SK-N-SH (cell line): ENCODE data around the gene NTRK3. TPM values are rescaled to one million over a fixed set of nuclear protein-coding genes. Genes with fewer than 3 reads are reported as not detected.

ENCODE experiments used
- CTCF ChIA-PET: fragments of 300-600, 350-600 bp; formaldehyde crosslinking; extraction: SDS; loops from one replicate; lab custom pipeline; 2021; lab: Yijun Ruan, JAX
- POLR2A ChIA-PET: fragments of 350-600 bp; sonication (Branson Sonifier 250); formaldehyde crosslinking; extraction: SDS; loops from one replicate; lab custom pipeline; 2020; ENCODE audit warnings: antibody characterized with exemption, inconsistent platforms; lab: Yijun Ruan, JAX
- DNase-seq: peaks from one replicate; pipeline ENCODE4 v3.0.0; 2012
- H2AFZ ChIP-seq: fragments of 200-600 bp; sonication (generic); 2 replicates; pipeline ENCODE4 v1.8.1; 2016; ENCODE audit warnings: antibody characterized with exemption, mild to moderate bottlenecking, low read depth
- H3F3A ChIP-seq: fragments of 200-600 bp; sonication (generic); replicated peaks from 2 replicates; pipeline ENCODE3; 2016; ENCODE audit warnings: antibody characterized with exemption, mild to moderate bottlenecking; ENCODE audit not compliant: insufficient read depth
- H3K27ac ChIP-seq, 2 experiments: fragments of 200-500 bp in 1 of 2; fragments of 200-600 bp in 1 of 2; sonication (Bioruptor generic) in 1 of 2; sonication (generic), shearing (Covaris generic) in 1 of 2; 2 replicates each; pipeline versions ENCODE4 v1.5.1 to v1.6.1; 2014 to 2016; ENCODE audit warnings: low read depth in 2 of 2, inconsistent platforms in 1 of 2, low read length in 1 of 2, mild to moderate bottlenecking in 1 of 2, mixed read lengths in 1 of 2
- H3K27me3 ChIP-seq: fragments of 200-600 bp; sonication (generic), shearing (Covaris generic); 2 replicates; pipeline ENCODE4 v1.6.1; 2016; ENCODE audit warnings: mixed run types; ENCODE audit not compliant: insufficient read depth
- H3K36me3 ChIP-seq, 2 experiments: fragments of 200-500 bp in 1 of 2; fragments of 200-600 bp in 1 of 2; sonication (Bioruptor generic) in 1 of 2; sonication (generic) in 1 of 2; replicated peaks in 1 of 2; 2 replicates each; pipeline versions ENCODE3 to v1.5.1; 2014 to 2016; ENCODE audit warnings: low read length in 1 of 2, mild to moderate bottlenecking in 1 of 2; ENCODE audit not compliant: insufficient read depth in 2 of 2, control insufficient read depth in 1 of 2
- H3K4me1 ChIP-seq, 2 experiments: fragments of 200-500 bp in 1 of 2; fragments of 200-600 bp in 1 of 2; sonication (Bioruptor generic) in 1 of 2; sonication (generic), shearing (Covaris generic) in 1 of 2; 2 replicates each; pipeline versions ENCODE4 v1.5.1 to v1.6.1; 2014 to 2016; ENCODE audit warnings: low read depth in 1 of 2, low read length in 1 of 2, mixed run types in 1 of 2; ENCODE audit not compliant: insufficient read depth in 2 of 2, control insufficient read depth in 1 of 2
- H3K4me2 ChIP-seq: fragments of 200-600 bp; sonication (generic), shearing (Covaris generic); 2 replicates; pipeline ENCODE4 v1.6.1; 2017; ENCODE audit warnings: mixed run types
- H3K4me3 ChIP-seq, 2 experiments: fragments of 200-500 bp in 1 of 2; fragments of 200-600 bp in 1 of 2; sonication (Bioruptor generic) in 1 of 2; sonication (generic), shearing (Covaris generic) in 1 of 2; 2 replicates each; pipeline versions ENCODE4 v1.5.1 to v1.8.1; 2014 to 2016; ENCODE audit warnings: low read depth in 2 of 2, inconsistent platforms in 1 of 2, low read length in 1 of 2, mild to moderate bottlenecking in 1 of 2, mixed read lengths in 1 of 2, moderate library complexity in 1 of 2
- H3K79me2 ChIP-seq: fragments of 200-600 bp; sonication (generic); 2 replicates; pipeline ENCODE4 v1.8.1; 2017; ENCODE audit warnings: mild to moderate bottlenecking; ENCODE audit not compliant: insufficient read depth
- H3K9ac ChIP-seq: fragments of 200-600 bp; sonication (generic); 2 replicates; pipeline ENCODE4 v1.6.1; 2017; ENCODE audit warnings: mixed run types
- H3K9me2 ChIP-seq: fragments of 200-600 bp; sonication (generic); 2 replicates; pipeline ENCODE4 v1.6.1; 2017; ENCODE audit warnings: mixed run types
- H3K9me3 ChIP-seq: fragments of 200-600 bp; sonication (generic); 2 replicates; pipeline ENCODE4 v1.6.1; 2017; ENCODE audit warnings: mixed run types, mild to moderate bottlenecking, moderate library complexity
- H4K20me1 ChIP-seq: fragments of 200-600 bp; sonication (generic); 2 replicates; pipeline ENCODE4 v1.6.1; 2017; ENCODE audit warnings: mild to moderate bottlenecking, mixed run types; ENCODE audit not compliant: insufficient read depth
- EP300 ChIP-seq, 2 experiments: IDR thresholded peaks; 2 replicates each; pipeline versions ENCODE4 v1.4.0 to v1.6.1; 2012; ENCODE audit warnings: borderline replicate concordance in 1 of 2, low read depth in 1 of 2, low read length in 1 of 2
- JUND ChIP-seq: IDR thresholded peaks from 2 replicates; pipeline ENCODE4 v1.4.0; 2012
- NRF1 ChIP-seq: IDR thresholded peaks from 2 replicates; pipeline ENCODE4 v1.6.1; 2012; ENCODE audit warnings: low read depth, mild to moderate bottlenecking, low read length
- PBX3 ChIP-seq: IDR thresholded peaks from 2 replicates; pipeline ENCODE4; 2012
- RAD21 ChIP-seq: IDR thresholded peaks from 2 replicates; pipeline ENCODE4 v1.6.1; 2012; ENCODE audit warnings: mild to moderate bottlenecking, low read length
- SIN3A ChIP-seq: IDR thresholded peaks from 2 replicates; pipeline ENCODE4 v1.6.1; 2012; ENCODE audit warnings: low read depth, mild to moderate bottlenecking, low read length, moderate library complexity, borderline replicate concordance
- SMC3 ChIP-seq: IDR thresholded peaks from 2 replicates; pipeline ENCODE4 v1.6.1; 2012; ENCODE audit warnings: low read depth, low read length, improper control_type of control experiment
- TCF12 ChIP-seq: IDR thresholded peaks from 2 replicates; pipeline ENCODE4 v1.4.0; 2012
- TEAD4 ChIP-seq: IDR thresholded peaks from 2 replicates; pipeline ENCODE4 v1.4.0; 2012; ENCODE audit warnings: mild to moderate bottlenecking, borderline replicate concordance; ENCODE audit not compliant: insufficient read depth
- YY1 ChIP-seq: IDR thresholded peaks from 2 replicates; pipeline ENCODE4 v1.4.0; 2012; ENCODE audit warnings: low read depth, mild to moderate bottlenecking
- WGBS: methylation state at CpG from one replicate; pipeline ENCODE4 v1.1.6; 2017; ENCODE audit warnings: low lambda C conversion rate; 5-methylcytosine and 5-hydroxymethylcytosine counted together
- polyA plus RNA-seq, 3 experiments: library from polyadenylated mRNA; depleted of rRNA; stranded (reverse); fragments of >200 nt; gene quantifications; 2 replicates each; pipeline ENCODE4 v1.2.3, GENCODE V29; 2012
- TF ChIP-seq, protein P1 (sequence below): IDR thresholded peaks from 2 replicates; pipeline ENCODE4 v1.4.0; 2012; ENCODE audit warnings: low read depth, borderline replicate concordance
- TF ChIP-seq, protein P2 (sequence below): fragments of 200-600 bp; sonication (generic); IDR thresholded peaks from 2 replicates; pipeline ENCODE4 v1.6.1; 2017; ENCODE audit warnings: antibody characterized with exemption, mild to moderate bottlenecking, moderate library complexity

Gene NTRK3
- polyA plus RNA-seq, 1 of the 3 experiments (the other 2 are of a cell fraction): 2.6 TPM

GRCh38 chr15:88243895-88244787 lies 12.4 kb downstream of the NTRK3 start:
- Histone ChIP-seq H3K79me2 (no peaks in the 10 kb centered on the region), H3K36me3 (no peaks in the 10 kb centered on the region), H3K4me3 (no peak overlapping the region), H3K4me2 (no peak overlapping the region), H3K9me2 (no peaks in the 10 kb centered on the region), H3K4me1 (peaks cover 0 to 8% of the 10 kb centered on the region in 2 experiments; a peak in 1 of 4 replicates), H3K9me3 (no peaks in the 10 kb centered on the region), H3K27me3 (no peaks in the 10 kb centered on the region), H3K9ac (no peak overlapping the region), H3K27ac (no peak overlapping the region), H3F3A (no peaks in the 10 kb centered on the region), H2AFZ (no peak overlapping the region), H4K20me1 (no peaks in the 10 kb centered on the region)
- WGBS: 21% methylated on average over 2 of the region's 2 CpGs
- peak; percentile 62 for DNase-seq
- CTCF ChIA-PET: interaction anchor here (0.6 to 16.7 kb wide), 33 partner anchors 9 to 1999 kb away, joined by 3 to 195 read pairs (median 4); no protein-coding TSS in a partner anchor
- TF ChIP-seq EP300 (IDR thresholded peaks at IDR 0.05; ENCODE audit: borderline replicate concordance in 1 of 2, low read depth in 1 of 2, low read length in 1 of 2) (no peak), TEAD4 (no peak), SMC3 (peak; percentile 41; the same call in 1 of the 2 replicates), TCF12 (no peak), RAD21 (peak; percentile 62)
- TF ChIP-seq, protein P1, sequence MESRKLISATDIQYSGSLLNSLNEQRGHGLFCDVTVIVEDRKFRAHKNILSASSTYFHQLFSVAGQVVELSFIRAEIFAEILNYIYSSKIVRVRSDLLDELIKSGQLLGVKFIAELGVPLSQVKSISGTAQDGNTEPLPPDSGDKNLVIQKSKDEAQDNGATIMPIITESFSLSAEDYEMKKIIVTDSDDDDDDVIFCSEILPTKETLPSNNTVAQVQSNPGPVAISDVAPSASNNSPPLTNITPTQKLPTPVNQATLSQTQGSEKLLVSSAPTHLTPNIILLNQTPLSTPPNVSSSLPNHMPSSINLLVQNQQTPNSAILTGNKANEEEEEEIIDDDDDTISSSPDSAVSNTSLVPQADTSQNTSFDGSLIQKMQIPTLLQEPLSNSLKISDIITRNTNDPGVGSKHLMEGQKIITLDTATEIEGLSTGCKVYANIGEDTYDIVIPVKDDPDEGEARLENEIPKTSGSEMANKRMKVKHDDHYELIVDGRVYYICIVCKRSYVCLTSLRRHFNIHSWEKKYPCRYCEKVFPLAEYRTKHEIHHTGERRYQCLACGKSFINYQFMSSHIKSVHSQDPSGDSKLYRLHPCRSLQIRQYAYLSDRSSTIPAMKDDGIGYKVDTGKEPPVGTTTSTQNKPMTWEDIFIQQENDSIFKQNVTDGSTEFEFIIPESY: no peak
- TF ChIP-seq, protein P2, sequence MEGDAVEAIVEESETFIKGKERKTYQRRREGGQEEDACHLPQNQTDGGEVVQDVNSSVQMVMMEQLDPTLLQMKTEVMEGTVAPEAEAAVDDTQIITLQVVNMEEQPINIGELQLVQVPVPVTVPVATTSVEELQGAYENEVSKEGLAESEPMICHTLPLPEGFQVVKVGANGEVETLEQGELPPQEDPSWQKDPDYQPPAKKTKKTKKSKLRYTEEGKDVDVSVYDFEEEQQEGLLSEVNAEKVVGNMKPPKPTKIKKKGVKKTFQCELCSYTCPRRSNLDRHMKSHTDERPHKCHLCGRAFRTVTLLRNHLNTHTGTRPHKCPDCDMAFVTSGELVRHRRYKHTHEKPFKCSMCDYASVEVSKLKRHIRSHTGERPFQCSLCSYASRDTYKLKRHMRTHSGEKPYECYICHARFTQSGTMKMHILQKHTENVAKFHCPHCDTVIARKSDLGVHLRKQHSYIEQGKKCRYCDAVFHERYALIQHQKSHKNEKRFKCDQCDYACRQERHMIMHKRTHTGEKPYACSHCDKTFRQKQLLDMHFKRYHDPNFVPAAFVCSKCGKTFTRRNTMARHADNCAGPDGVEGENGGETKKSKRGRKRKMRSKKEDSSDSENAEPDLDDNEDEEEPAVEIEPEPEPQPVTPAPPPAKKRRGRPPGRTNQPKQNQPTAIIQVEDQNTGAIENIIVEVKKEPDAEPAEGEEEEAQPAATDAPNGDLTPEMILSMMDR: peak; percentile 66
- POLR2A ChIA-PET: no interaction called here

GRCh38 chr15:88242586-88243555 lies 13.7 kb downstream of the NTRK3 start:
- no peak overlapping the region for H3K4me2 ChIP-seq
- WGBS: 52% methylated on average over 9 of the region's 11 CpGs
- no peaks in the 10 kb centered on the region for H3K27me3 ChIP-seq
- H3K9ac ChIP-seq: no peak overlapping the region
- no peak for DNase-seq
- H4K20me1 ChIP-seq: no peaks in the 10 kb centered on the region
- no peaks in the 10 kb centered on the region for H3K9me2 ChIP-seq
- H3K79me2 ChIP-seq: no peaks in the 10 kb centered on the region
- no peak overlapping the region for H3K27ac ChIP-seq
- no peak overlapping the region for H2AFZ ChIP-seq
- no peak overlapping the region for H3K4me3 ChIP-seq
- ChIA-PET CTCF (interaction anchor here (0.6 to 16.7 kb wide), 13 partner anchors 10 to 1328 kb away, joined by 3 to 195 read pairs (median 4); no protein-coding TSS in a partner anchor), POLR2A (no interaction called here)
- peaks cover 0 to 8% of the 10 kb centered on the region in 2 experiments; a peak in 1 of 4 replicates for H3K4me1 ChIP-seq
- H3K36me3 ChIP-seq: no peaks in the 10 kb centered on the region
- H3K9me3 ChIP-seq: no peaks in the 10 kb centered on the region
- H3F3A ChIP-seq: no peaks in the 10 kb centered on the region
- TF ChIP-seq PBX3 (no peak), SIN3A (no peak), JUND (no peak), NRF1 (no peak), YY1 (no peak)
- TF ChIP-seq, protein P2: no peak
- TF ChIP-seq, protein P1: no peak
